Measurements from ENCODE around the gene PBX2.

GRCh38 chr6:32202186-32202585 is 12.2 kb upstream of the PBX2 start:
- TF ChIP-seq EZH2 (IDR thresholded peaks at IDR 0.05; ENCODE audit: insufficient read depth, poor library complexity, severe bottlenecking) (no peak), EZH2phosphoT487 (IDR thresholded peaks at IDR 0.05; ENCODE audit: insufficient read depth, low read depth) (no peak)
